ENCODE data around the gene GREB1. TPM values are rescaled to one million over a fixed set of nuclear protein-coding genes. Genes with fewer than 3 reads are reported as not detected.

Gene GREB1
- total RNA-seq, 3 donors from 2014 or later: 0.32 to 0.33 (median 0.33) TPM

- Mint-ChIP-seq H3K36me3 (ENCODE audit: insufficient read depth) (no peaks in the 10 kb centered on the region), H3K9me3 (no peaks in the 10 kb centered on the region), H3K4me3 (no peak overlapping the region), H3K4me1 (ENCODE audit: low read depth) (peaks cover 9% of the 10 kb centered on the region), H3K27me3 (ENCODE audit: low read depth) (peaks cover 8% of the 10 kb centered on the region)
- ATAC-seq (no peak), DNase-seq (no peak)
Observed at GRCh38 chr2:11581797-11582611, 48.2 kb downstream of the GREB1 start.

- no peak for DNase-seq
- no peak overlapping the region for H3K4me3 Mint-ChIP-seq
- no peak for ATAC-seq
- H3K4me1 Mint-ChIP-seq (ENCODE audit: low read depth): peaks cover 9% of the 10 kb centered on the region
- H3K36me3 Mint-ChIP-seq (ENCODE audit: insufficient read depth): no peaks in the 10 kb centered on the region
- H3K27me3 Mint-ChIP-seq (ENCODE audit: low read depth): peaks cover 12% of the 10 kb centered on the region
- no peaks in the 10 kb centered on the region for H3K9me3 Mint-ChIP-seq
Observed at GRCh38 chr2:11582612-11582861, 48.7 kb downstream of the GREB1 start.

- Mint-ChIP-seq H3K4me3 (no peak overlapping the region), H3K4me1 (ENCODE audit: low read depth) (peaks cover 9% of the 10 kb centered on the region), H3K36me3 (ENCODE audit: insufficient read depth) (no peaks in the 10 kb centered on the region), H3K9me3 (no peaks in the 10 kb centered on the region), H3K27me3 (ENCODE audit: low read depth) (peaks cover 12% of the 10 kb centered on the region)
- ATAC-seq (no peak), DNase-seq (peak; percentile 39)
Observed at GRCh38 chr2:11582862-11583752, 49.3 kb downstream of the GREB1 start.

GRCh38 chr2:11583840-11584524 is 50.1 kb downstream of the GREB1 start:
- H3K27me3 Mint-ChIP-seq (ENCODE audit: low read depth): peaks cover 12% of the 10 kb centered on the region
- ATAC-seq: peak; percentile 92 to 93

GRCh38 chr2:11584525-11585056 is 50.7 kb downstream of the GREB1 start:
- no peak overlapping the region for H3K4me3 Mint-ChIP-seq
- DNase-seq: no peak
- H3K4me1 Mint-ChIP-seq (ENCODE audit: low read depth): peaks cover 9% of the 10 kb centered on the region
- no peaks in the 10 kb centered on the region for H3K9me3 Mint-ChIP-seq
- no peaks in the 10 kb centered on the region for H3K36me3 Mint-ChIP-seq (ENCODE audit: insufficient read depth)
- peaks cover 12% of the 10 kb centered on the region for H3K27me3 Mint-ChIP-seq (ENCODE audit: low read depth)
- peak in 1 of 2 donors; percentile 2 for ATAC-seq

More at GRCh38 chr2:11583840-11584524, 50.1 kb downstream of the GREB1 start:
- Mint-ChIP-seq H3K9me3 (no peaks in the 10 kb centered on the region), H3K36me3 (ENCODE audit: insufficient read depth) (no peaks in the 10 kb centered on the region), H3K4me3 (no peak overlapping the region), H3K4me1 (ENCODE audit: low read depth) (peaks cover 9% of the 10 kb centered on the region)
- peak; percentile 65 for DNase-seq

- Mint-ChIP-seq H3K4me1 (ENCODE audit: low read depth) (peaks cover 9% of the 10 kb centered on the region), H3K9me3 (no peaks in the 10 kb centered on the region), H3K36me3 (ENCODE audit: insufficient read depth) (no peaks in the 10 kb centered on the region), H3K27me3 (ENCODE audit: low read depth) (peaks cover 12% of the 10 kb centered on the region), H3K4me3 (no peak overlapping the region)
- no peak for DNase-seq
- ATAC-seq: no peak
Observed at GRCh38 chr2:11585071-11585470, 51.2 kb downstream of the GREB1 start.

- ATAC-seq: no peak
- H3K27me3 Mint-ChIP-seq (ENCODE audit: low read depth): peaks cover 12% of the 10 kb centered on the region
- no peak overlapping the region for H3K4me3 Mint-ChIP-seq
- H3K4me1 Mint-ChIP-seq (ENCODE audit: low read depth): peaks cover 8% of the 10 kb centered on the region
- H3K9me3 Mint-ChIP-seq: no peaks in the 10 kb centered on the region
- no peak for DNase-seq
- H3K36me3 Mint-ChIP-seq (ENCODE audit: insufficient read depth): no peaks in the 10 kb centered on the region
Observed at GRCh38 chr2:11588228-11589110, 54.6 kb downstream of the GREB1 start.

GRCh38 chr2:11589316-11589940 is 55.6 kb downstream of the GREB1 start:
- DNase-seq: no peak
- Mint-ChIP-seq H3K9me3 (no peaks in the 10 kb centered on the region), H3K4me3 (no peak overlapping the region), H3K27me3 (ENCODE audit: low read depth) (peaks cover 12% of the 10 kb centered on the region), H3K36me3 (ENCODE audit: insufficient read depth) (no peaks in the 10 kb centered on the region), H3K4me1 (ENCODE audit: low read depth) (no peaks in the 10 kb centered on the region)
- ATAC-seq: no peak

- no peak for DNase-seq
- H3K27me3 Mint-ChIP-seq (ENCODE audit: low read depth): peaks cover 7% of the 10 kb centered on the region
- H3K36me3 Mint-ChIP-seq (ENCODE audit: insufficient read depth): no peaks in the 10 kb centered on the region
- ATAC-seq: no peak
- H3K4me3 Mint-ChIP-seq: no peak overlapping the region
- H3K9me3 Mint-ChIP-seq: no peaks in the 10 kb centered on the region
- H3K4me1 Mint-ChIP-seq (ENCODE audit: low read depth): no peaks in the 10 kb centered on the region
Observed at GRCh38 chr2:11590193-11590592, 56.3 kb downstream of the GREB1 start.

GRCh38 chr2:11591091-11591490 is 57.2 kb downstream of the GREB1 start:
- DNase-seq: no peak
- H3K27me3 Mint-ChIP-seq (ENCODE audit: low read depth): peaks cover 4% of the 10 kb centered on the region
- no peaks in the 10 kb centered on the region for H3K9me3 Mint-ChIP-seq
- no peak for ATAC-seq
- no peaks in the 10 kb centered on the region for H3K4me1 Mint-ChIP-seq (ENCODE audit: low read depth)
- H3K4me3 Mint-ChIP-seq: no peak overlapping the region
- no peaks in the 10 kb centered on the region for H3K36me3 Mint-ChIP-seq (ENCODE audit: insufficient read depth)

- Mint-ChIP-seq H3K36me3 (ENCODE audit: insufficient read depth) (no peaks in the 10 kb centered on the region), H3K4me1 (ENCODE audit: low read depth) (no peaks in the 10 kb centered on the region), H3K4me3 (no peak overlapping the region), H3K27me3 (ENCODE audit: low read depth) (no peaks in the 10 kb centered on the region), H3K9me3 (no peaks in the 10 kb centered on the region)
- DNase-seq (no peak), ATAC-seq (no peak)
Observed at GRCh38 chr2:11592671-11593574, 59.1 kb downstream of the GREB1 start.

GRCh38 chr2:11596801-11597200 is 63.0 kb downstream of the GREB1 start:
- Mint-ChIP-seq H3K27me3 (ENCODE audit: low read depth) (no peaks in the 10 kb centered on the region), H3K9me3 (no peaks in the 10 kb centered on the region), H3K4me3 (no peak overlapping the region), H3K4me1 (ENCODE audit: low read depth) (no peaks in the 10 kb centered on the region), H3K36me3 (ENCODE audit: insufficient read depth) (no peaks in the 10 kb centered on the region)
- DNase-seq (no peak), ATAC-seq (no peak)
